CD4-positive, alpha-beta T cell treated with Interleukin-21 for 1 hour (primary cell): Measurements from ENCODE around the gene OR10A6.

Source experiments
- DNase-seq: peaks from one replicate; pipeline ENCODE4 v3.0.0-alpha.2; 2020

OR10A6 gene, protein sequence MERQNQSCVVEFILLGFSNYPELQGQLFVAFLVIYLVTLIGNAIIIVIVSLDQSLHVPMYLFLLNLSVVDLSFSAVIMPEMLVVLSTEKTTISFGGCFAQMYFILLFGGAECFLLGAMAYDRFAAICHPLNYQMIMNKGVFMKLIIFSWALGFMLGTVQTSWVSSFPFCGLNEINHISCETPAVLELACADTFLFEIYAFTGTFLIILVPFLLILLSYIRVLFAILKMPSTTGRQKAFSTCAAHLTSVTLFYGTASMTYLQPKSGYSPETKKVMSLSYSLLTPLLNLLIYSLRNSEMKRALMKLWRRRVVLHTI

DNA sequence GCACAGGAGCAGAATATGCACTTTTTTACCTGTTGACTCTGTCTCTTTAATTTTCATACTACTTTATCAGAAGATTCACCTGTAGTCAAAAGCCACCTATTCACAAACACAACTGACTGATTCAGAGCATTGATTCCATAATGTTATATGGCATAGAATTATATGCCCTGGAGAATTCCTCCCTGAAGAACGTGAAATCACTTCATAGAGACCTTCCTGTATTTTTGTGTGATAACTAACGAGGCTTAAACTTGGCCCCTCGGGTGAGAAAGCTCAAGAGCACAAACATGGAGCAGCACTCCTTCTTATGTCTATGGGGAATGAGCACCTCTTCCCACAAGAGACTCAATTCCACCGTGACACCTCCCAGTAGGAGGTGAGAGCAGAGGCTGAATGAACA, at the start of gene OR10A6:
Gene OR10A6, minus strand, starts transcription at position 101 of the 400 bp plus-strand sequence. CDS start 2,606 bp downstream, outside the sequence.
- no peak for DNase-seq

DNA sequence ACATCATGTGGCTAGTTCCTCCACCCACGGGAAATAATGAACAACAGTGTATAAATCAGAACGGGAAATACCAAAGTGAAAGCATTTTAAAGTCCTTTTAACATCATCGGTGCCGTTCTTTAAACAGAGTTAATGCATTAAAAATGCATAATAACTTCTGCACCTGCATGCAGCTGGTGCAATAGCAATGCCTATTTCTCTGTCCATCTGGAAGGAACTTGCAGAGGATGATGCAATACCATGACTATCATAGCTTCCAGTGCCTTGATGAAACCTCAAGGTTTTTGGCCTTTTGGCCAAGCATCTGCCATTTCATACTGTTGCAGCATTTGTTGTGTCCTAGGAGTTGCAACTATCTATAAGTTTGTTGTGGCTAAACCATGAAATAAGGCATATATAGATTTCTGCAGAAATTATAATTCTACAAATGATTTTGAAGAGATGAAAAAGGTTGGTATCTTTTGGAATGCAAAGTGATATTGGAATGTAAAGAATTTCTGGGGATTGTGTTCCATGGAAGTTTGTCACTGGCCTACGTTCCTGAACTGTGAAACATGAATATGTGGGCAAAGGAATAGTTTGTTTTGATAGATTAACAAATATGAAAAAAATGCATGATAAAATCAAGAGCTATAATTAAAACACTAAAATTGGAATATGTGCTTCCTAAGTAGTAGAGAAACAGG, 46.3 kb upstream of the OR10A6 start:
- DNase-seq = no peak

DNA sequence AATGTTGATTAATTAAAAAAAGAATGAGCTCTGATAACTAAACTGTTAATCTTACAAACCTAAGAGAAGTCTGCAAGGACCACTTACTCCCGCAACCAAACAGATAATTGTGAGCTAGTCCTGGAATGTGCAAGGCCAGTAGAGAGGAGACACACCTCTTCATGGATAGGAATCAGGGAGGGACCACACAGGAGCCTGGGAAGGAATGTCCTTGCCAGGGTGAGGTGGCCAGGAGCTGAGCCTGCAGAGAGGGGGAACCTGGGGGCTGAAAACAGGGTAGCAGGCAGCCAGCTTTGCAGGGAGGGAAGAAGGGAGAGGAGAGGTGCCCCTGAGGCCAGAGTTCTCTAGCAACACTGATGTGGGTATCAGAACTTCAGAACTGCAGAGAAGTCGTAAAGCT, 43.6 kb upstream of the OR10A6 start:
- DNase-seq = no peak

DNA sequence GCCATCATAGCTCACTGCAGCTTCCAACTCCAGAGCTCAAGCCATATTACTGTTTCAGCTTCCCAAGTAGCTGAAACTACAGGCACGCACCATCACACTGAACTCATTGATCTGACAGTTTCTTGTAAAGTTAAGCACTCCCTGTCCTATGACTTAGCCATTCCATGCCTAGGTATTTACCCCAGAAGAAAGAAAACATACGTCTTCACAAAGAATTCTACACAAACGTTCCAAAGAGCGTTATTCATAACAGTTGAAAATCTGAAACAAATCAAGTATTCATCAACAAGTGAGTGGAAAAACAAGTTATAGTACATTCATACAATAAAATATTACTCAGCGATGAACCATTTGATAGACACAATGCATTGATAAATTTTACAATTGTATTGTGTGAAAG, 41.9 kb upstream of the OR10A6 start:
- no peak for DNase-seq

DNA sequence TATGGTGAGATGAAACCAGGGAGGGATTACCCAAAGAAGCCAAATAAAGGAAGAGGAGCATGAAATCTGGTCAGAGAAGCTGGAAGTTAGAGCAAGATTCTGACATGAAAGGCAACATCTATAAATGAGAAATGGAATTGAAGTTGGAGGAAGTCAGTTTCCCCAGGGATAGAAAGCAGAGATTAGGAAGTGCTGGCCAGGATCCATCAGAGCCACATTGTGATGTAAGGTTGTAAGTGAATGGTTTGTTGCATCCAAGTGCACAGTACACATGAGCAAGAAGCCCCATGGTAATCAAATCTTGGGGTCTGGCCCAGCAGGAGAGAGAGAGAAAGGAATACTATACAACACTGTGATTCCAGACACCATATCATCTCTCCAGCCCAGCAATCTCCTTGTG, 40.8 kb upstream of the OR10A6 start:
- DNase-seq = no peak

DNA sequence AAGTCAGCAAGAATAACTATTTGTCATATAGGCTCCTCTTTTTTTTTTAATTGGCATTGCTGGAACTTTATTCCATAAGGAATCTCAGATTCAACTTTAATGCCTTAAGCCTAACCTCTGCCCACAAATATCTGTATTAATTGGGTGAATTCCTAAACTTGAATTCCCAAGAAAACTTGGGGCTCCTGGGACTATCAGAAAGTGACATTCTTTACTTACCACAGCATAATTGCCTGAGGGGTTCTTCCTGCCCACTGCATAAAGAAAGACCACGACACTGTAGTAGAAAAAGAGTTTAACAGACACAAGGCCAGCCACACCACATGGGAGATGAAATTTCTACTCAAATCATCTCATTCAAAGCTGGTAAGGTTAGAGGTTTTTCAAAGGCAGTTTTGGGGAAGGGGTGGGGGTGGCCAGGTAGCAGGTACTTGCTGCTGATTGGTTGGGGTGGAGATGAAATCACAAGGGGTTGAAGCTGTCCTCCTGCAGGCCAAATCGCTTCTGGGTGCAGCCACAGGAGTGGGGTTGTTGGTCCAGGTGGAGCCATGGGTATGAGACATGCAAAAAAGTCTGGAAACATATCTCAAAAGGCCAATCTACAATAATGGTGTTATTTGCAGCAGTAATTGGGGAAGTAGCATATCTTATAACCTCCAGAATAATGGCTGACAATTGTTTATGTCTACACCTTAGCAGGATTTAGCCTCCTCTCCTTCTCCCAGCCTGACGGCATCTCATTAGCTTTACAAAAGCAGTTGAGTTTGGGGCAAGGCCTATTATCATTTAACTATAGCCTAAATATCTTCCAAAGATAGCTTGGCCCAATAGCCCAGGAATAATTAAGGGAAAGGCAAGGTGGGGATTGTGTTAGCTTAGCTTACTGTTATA, 38.9 kb upstream of the OR10A6 start:
- no peak for DNase-seq

DNA sequence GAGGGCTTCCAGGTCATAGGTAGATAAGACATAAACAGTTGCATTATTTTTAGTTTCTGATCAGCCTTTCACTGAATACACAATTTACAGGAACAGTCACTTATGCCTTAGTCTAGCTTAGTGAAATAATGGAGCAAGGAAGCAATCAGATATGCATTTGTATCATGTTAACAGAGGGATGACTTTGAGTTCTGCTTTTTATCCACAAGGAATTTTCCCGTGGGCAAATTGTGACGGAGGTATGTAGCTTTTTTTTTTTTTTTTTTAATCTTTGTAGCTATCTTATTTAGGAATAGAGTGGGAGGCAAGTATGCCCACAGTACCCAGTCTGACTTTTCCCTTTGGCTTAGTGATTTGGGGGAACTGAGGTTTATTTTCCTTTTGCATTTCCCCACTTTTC, 37.6 kb upstream of the OR10A6 start:
- no peak for DNase-seq

DNA sequence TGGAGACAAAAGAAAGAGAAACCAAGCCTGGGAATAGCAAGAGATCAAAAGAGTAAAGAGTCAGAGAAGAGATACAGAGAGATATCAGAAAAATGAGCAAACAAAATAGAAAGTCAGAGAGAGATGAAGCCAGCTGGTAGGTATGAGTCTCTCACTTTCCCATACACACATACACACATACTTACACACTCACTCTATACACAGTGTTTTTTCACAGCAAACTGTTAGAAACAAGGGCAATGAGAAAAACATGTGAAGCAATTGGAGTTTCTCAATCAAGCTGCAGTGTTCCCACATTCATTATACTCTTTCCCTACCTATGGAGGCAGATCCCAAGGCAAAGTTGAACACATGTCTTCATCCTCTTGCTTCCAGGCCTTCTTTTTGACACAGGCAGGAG, 36.8 kb upstream of the OR10A6 start:
- DNase-seq = no peak

DNA sequence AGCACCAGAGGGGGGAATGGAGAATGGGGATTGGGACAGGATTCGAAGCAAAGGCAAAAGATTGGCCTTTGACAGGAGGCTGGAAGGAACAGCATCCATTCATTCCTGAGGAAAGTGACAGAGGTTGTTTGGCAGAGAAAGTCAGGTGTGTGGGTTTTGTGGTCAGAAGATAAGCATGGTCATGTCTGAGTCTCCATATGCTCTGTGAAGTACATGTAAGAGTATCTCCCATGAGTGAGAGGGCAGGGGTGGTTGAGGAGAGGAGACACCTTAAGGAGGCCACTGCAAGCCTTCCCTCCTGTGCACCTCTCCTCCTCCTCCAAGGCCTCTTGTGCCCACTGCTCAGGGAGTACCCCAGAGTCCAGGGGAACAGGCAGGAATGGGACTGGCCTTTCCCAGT, 36.0 kb upstream of the OR10A6 start:
- DNase-seq = no peak

DNA sequence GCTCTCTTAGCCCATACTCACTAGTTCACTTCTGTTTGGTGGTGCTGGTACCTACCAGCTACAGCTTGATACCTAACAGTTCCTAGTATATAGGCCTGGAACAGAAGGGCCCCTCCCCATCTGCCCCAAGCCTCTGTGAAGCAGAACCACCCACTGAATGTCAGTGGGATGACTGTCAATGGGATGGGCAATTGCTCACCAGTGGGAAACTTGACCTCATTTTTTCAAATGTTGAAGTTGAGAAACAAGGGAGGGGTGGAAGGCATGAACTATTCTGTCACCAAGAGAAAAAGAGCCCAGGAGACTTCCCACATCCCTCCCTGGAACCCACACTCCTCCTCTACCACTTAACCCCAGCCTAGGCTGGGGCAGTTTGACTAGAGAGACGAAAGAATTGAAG, 34.3 kb upstream of the OR10A6 start, which contains the start of gene NLRP10:
Gene NLRP10, minus strand, starts transcription at position 62 of the 400 bp plus-strand sequence. CDS start 1,952 bp downstream, outside the sequence.
- no peak for DNase-seq

DNA sequence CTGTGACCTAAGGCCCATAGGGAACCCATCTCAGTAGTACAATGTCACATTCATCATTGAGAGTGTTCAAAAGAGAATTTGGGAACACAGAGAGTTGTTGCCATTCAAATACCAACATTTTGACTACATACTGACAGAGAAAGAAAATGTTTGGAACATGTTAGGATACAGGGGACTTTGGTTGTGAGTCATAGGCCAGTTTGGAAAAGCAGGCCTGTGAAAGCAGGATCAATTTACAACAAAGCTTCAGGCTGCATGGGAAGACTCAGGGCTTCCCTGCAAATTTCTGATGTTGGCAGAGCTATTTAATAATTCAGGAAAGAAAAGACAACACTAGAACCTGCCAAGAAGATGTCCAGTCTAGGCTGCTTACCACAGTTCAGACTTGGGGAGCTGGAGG, 33.8 kb upstream of the OR10A6 start:
- no peak for DNase-seq

DNA sequence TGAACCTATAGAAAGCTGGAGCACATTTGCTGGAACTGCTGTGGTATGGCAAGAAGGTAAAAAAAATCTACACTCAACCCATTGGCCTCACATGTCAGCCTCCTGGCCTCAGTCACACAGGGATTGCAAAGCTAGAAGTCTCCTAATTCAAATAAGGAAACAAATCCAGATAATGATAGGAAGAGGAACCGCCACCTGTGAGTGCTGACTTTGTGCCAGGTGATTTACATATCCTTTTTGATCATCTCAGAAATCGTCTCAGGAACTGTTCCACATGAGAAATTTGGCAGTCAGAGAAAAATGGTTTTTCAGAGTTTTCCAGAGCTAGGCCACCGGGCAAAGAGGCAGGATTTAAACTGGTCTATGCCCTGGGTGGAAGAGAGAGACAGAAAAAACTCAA, 33.2 kb upstream of the OR10A6 start:
- DNase-seq = no peak

DNA sequence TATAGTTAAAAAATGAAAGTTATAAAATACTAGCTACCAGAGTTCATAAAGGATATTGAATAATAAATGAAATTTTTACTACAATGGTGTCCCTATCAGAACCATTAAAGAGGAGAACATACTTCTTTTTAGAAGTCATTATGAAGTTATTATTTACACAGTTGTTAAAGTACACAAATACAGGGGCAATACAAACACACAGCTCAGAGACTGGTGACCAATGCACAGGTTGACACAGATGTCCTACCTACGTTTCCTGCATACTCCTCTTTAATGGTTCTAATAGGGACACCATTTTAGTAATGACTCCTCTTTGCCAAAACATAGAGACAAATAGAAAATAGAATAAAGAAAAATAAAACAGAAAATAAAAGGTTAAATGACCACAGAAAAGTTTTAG, 24.1 kb upstream of the OR10A6 start:
- DNase-seq = no peak

DNA sequence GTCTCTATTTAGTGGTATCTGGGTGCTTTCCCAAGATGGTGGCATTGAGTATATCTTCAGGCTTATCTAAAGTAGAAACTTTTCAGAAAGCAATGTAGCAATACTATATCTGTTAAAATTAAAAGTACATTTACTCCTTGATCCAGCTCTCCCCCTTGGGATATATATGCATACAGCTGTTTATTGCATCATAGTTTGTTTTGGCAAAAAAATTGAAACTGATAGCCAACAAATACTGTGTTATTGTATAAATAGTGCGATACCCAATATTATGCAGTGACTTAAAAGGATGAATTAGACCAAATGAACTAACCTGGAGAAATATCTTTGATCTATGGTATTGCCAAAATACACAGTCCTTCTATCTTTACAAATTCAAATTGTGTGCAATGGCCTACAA, 18.9 kb upstream of the OR10A6 start:
- DNase-seq = no peak

DNA sequence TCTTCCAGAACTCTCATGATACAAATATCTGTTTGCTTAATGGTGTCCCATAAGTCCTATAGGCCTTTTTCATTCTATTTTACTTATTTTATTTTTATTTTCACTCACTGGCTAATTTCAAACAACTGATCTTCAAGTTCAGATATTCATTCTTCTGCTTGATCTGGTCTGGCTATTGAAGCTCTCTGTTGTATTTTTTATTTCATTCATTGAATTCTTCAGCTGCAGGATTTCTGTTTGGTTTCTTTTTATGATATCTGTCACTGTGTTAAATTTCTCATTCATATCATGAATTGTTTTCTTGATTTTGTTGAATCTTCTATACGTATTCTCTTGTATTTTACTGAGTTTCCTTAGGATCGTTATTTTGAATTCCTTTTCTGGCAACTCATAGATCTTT, 13.1 kb upstream of the OR10A6 start:
- DNase-seq = no peak

DNA sequence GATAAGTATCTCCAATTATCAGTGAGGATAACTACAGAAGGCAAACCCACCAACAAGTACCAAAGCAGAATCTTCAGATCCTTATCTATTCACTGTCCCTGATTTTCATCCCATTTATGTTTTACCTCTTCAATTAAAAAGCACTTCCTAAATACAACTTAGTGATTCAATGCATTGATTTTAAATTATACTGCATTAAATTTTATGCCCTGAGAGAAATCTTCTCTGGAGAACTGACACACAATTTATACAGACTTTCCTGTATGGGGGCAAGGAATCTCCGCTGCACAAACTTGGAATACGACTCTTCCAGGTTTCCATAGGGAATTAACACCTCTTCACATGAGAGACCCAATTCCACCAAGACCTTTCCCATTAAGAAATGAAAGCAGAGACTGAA, 10.5 kb upstream of the OR10A6 start, which contains the start of gene OR10A3:
Gene OR10A3, minus strand, starts transcription at position 101 of the 400 bp plus-strand sequence. CDS start 2,188 bp downstream, outside the sequence.
- DNase-seq = no peak

DNA sequence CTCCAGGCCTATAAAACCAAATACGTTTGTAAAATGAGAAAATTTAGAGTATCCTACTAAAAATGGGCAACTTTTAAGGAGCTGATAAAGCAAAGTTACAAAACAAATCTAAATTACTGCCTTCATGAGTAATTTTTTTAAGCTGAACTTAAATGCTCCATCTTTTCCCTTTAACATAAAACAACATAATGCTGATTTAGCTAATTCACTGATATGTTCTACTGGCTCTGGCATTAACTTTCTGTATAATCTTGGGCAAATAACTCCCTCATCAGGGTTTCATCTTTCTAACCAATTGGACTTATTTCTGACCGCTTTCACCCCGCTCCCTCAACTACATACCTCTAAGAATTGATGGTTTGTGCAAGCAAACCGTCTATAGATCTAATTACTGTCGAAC, 10.1 kb upstream of the OR10A6 start:
- no peak for DNase-seq

DNA sequence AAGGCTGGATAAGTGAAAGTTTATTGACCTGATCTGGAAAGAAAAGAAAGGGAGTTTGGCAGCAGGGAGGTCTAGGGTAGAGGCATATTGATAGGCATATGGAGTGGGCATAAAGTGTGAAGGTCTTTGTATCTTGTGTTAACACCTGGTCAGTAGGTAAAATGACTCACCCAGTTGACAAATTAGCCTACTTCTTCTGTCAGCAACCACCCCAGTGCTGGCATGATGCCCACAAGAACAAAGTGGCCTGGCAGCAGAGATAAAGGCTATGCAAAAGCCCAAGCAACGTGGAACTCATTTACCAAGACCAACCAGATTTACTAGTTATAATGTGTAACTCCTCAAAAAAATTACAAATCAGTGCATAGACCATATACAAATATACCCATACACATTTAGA, 5.5 kb upstream of the OR10A6 start:
- no peak for DNase-seq

DNA sequence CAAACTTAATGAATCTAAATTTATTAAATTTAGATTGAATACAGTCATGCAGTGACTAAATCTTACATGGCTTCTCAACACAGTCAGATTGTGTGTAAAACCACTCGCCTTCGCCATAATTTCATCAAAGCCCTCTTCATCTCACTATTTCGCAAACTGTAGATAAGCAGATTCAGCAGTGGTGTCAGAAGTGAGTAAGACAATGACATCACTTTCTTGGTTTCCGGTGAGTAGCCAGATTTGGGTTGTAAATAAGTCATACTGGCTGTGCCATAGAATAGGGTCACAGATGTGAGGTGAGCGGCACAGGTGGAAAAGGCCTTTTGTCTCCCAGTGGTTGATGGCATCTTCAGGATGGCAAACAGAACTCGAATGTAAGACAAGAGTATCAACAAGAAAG, 3.4 kb downstream of the OR10A6 start:
- no peak for DNase-seq

DNA sequence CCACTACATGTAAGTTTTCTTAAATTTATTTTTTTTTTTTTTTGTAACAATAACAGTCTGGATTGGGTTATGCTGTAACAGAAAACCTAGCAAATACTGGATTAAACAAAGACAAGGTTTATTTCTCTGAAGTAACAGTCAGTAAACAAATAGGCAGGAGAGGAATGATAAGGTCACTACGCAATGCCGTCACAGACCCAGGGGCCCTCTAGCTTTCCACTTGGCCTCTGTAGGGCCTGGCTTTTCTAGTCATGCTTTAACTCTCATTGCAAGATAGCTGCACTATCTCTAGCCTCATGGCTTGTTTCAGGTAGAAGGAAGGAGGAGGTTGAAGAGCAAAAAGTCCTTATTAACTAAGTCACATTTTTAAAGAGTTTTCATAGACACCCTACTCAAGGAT, 6.5 kb downstream of the OR10A6 start:
- no peak for DNase-seq

DNA sequence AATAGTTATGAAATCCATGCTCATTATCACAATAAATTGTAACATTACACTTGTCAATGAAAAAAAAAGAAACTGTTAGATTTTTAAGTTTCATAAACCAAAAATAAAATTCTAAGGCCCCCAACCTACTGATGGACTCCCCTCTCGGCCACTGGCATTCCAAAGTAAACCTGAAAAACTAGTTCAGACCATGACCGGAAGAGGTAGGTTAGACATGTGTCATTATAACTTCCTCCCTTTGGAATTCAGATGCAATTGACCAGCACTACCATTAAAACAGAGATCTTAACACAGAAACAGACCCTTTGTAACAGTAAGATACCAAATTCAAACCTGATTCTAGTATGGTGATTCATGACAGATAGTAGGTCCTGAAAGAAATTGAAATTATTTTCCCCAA, 12.9 kb downstream of the OR10A6 start:
- no peak for DNase-seq

DNA sequence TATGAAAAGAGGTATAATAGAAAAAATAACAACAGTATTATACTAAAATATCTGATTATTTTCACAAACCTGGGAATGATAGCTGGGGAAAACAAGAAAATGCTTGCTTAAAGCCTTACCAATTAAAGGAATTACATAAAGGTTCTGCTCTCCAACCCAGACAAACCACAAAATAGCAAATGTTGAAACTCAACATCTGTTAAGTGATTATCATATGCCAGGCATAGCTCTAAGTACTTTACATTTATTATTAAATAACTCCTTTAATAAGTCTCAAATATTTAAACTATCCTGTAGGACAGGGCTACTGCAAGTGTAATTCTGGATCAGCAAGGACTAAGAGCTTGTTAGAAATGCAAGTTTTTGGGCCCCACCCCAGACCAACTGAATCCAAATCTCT, 20.1 kb downstream of the OR10A6 start:
- no peak for DNase-seq

DNA sequence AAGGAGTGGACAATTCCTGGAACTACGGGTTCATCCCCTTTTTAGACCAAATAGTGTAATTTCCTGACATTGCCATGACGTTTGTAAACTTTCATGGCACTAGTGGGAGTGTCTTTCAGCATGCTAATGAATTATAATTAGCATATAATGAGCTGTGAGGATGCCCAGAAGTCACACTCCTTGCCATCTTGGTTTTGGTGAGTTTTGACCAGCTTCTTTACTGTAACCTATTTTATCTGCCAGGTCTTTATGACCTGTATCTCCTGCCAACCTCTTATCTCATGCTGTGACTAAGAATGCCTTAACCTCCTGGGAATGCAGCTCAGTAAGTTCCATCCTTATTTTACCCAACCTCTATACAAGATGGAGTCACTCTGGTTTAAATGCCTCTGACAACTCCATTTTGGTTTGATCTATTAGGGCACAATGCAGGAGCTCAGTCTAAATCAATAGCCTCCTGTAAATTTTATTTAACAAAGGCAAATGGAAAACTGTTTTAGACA, 20.7 kb downstream of the OR10A6 start:
- DNase-seq = no peak
